K562 (cell line): Measurements from ENCODE around the gene FAM83D. TPM values are rescaled to one million over a fixed set of nuclear protein-coding genes. Genes with fewer than 3 reads are reported as not detected.

Experiments used
- polyA plus RNA-seq, 8 experiments: library from polyadenylated mRNA; depleted of rRNA in 4 of 8; stranded (reverse) in 5 of 8; unstranded in 3 of 8; fragments of >200 nt; fragmentation: Nextera tagmentation in 2 of 8; fragmentation: Illumina TruSeq in 1 of 8; extraction: Ambion mirVana in 2 of 8; extraction: Trizol in 1 of 8; gene quantifications; 2 replicates each; pipeline versions ENCODE4 v1.2.1 to v1.2.3, GENCODE V29; 2011 to 2014; ENCODE audit warnings: inconsistent platforms in 1 of 8, missing spikeins in 1 of 8
- small RNA-seq: library from RNA; depleted of rRNA; stranded (forward); fragments of <200 nt; gene quantifications from one replicate; pipeline ENCODE3, GENCODE V24; 2014
- total RNA-seq, 7 experiments: library from RNA; depleted of rRNA in 6 of 7; stranded (reverse); fragments of >200 nt in 6 of 7; fragmentation: Illumina TruSeq in 2 of 7; extraction: Trizol in 2 of 7; gene quantifications; 2 replicates each; pipeline versions ENCODE4 v1.2.1 to v1.2.3, GENCODE V29; 2011 to 2021; ENCODE audit warnings: low replicate concordance in 1 of 7

Gene FAM83D
- total and polyA plus RNA-seq, 9 of the 15 experiments (the other 6 are each of a cell fraction or from before 2014, with no cell fraction given) = 8.2 to 66.1 (median 43.5) TPM

Small RNA genes lying within 50 kb of the gene (small RNA-seq; reads per million reads assigned to genes)
- gene AL023803.1 = 0.26 reads per million

Other genes starting within 250 kb of the FAM83D start
- gene SLC32A1, start 201.9 kb upstream of the FAM83D start, total RNA-seq (2014; rRNA removed) = not detected in 2 replicates
- gene SLC32A1, start 201.9 kb upstream of the FAM83D start, total RNA-seq (2014; rRNA removed; fragmentation: Illumina TruSeq; extraction: Trizol) = not detected in 2 replicates
- not detected in 2 replicates for gene SLC32A1, start 201.9 kb upstream of the FAM83D start, total RNA-seq (2015; rRNA removed; fragmentation: Illumina TruSeq; extraction: Trizol)
- not detected in 2 replicates for gene SLC32A1, start 201.9 kb upstream of the FAM83D start, total RNA-seq (2021)
- gene SLC32A1, start 201.9 kb upstream of the FAM83D start, polyA plus RNA-seq (2011; rRNA removed) = not detected in 2 replicates
- gene SLC32A1, start 201.9 kb upstream of the FAM83D start, polyA plus RNA-seq (2014; fragmentation: Illumina TruSeq; extraction: Trizol) = not detected in 2 replicates
- not detected for gene SLC32A1, start 201.9 kb upstream of the FAM83D start, polyA plus RNA-seq (2014; fragmentation: Nextera tagmentation; extraction: Ambion mirVana)
- gene SLC32A1, start 201.9 kb upstream of the FAM83D start, polyA plus RNA-seq (2014; rRNA removed) = not detected in 2 replicates
- gene ACTR5, start 178.0 kb upstream of the FAM83D start, total RNA-seq (2014; rRNA removed) = 14.0 and 14.5 TPM in 2 replicates
- gene ACTR5, start 178.0 kb upstream of the FAM83D start, total RNA-seq (2014; rRNA removed; fragmentation: Illumina TruSeq; extraction: Trizol) = 9.5 and 10.0 TPM in 2 replicates
- gene ACTR5, start 178.0 kb upstream of the FAM83D start, total RNA-seq (2015; rRNA removed; fragmentation: Illumina TruSeq; extraction: Trizol) = 11.4 and 12.0 TPM in 2 replicates
- 13.5 and 14.8 TPM in 2 replicates for gene ACTR5, start 178.0 kb upstream of the FAM83D start, total RNA-seq (2021)
- gene ACTR5, start 178.0 kb upstream of the FAM83D start, polyA plus RNA-seq (2011; rRNA removed) = 18.3 and 18.8 TPM in 2 replicates
- gene ACTR5, start 178.0 kb upstream of the FAM83D start, polyA plus RNA-seq (2014; fragmentation: Illumina TruSeq; extraction: Trizol) = 10.2 and 12.9 TPM in 2 replicates
- 1 to 10 TPM in 1 of 2 experiments, under 1 TPM in 1; 0.93 to 1.8 TPM for gene ACTR5, start 178.0 kb upstream of the FAM83D start, polyA plus RNA-seq (2014; fragmentation: Nextera tagmentation; extraction: Ambion mirVana)
- gene ACTR5, start 178.0 kb upstream of the FAM83D start, polyA plus RNA-seq (2014; rRNA removed) = 17.7 and 17.9 TPM in 2 replicates
- gene PPP1R16B, start 120.7 kb upstream of the FAM83D start, total RNA-seq (2014; rRNA removed) = 7.5 and 10.4 TPM in 2 replicates
- gene PPP1R16B, start 120.7 kb upstream of the FAM83D start, total RNA-seq (2014; rRNA removed; fragmentation: Illumina TruSeq; extraction: Trizol) = 6.7 and 6.8 TPM in 2 replicates
- 6.7 TPM in 2 replicates for gene PPP1R16B, start 120.7 kb upstream of the FAM83D start, total RNA-seq (2015; rRNA removed; fragmentation: Illumina TruSeq; extraction: Trizol)
- 9.4 and 11.5 TPM in 2 replicates for gene PPP1R16B, start 120.7 kb upstream of the FAM83D start, total RNA-seq (2021)
- 6.8 and 7.1 TPM in 2 replicates for gene PPP1R16B, start 120.7 kb upstream of the FAM83D start, polyA plus RNA-seq (2011; rRNA removed)
- gene PPP1R16B, start 120.7 kb upstream of the FAM83D start, polyA plus RNA-seq (2014; fragmentation: Illumina TruSeq; extraction: Trizol) = 7.9 and 8.9 TPM in 2 replicates
- 1 to 10 TPM; 1.5 to 2.3 TPM for gene PPP1R16B, start 120.7 kb upstream of the FAM83D start, polyA plus RNA-seq (2014; fragmentation: Nextera tagmentation; extraction: Ambion mirVana)
- 6.2 and 6.5 TPM in 2 replicates for gene PPP1R16B, start 120.7 kb upstream of the FAM83D start, polyA plus RNA-seq (2014; rRNA removed)
- gene DHX35, start 35.9 kb downstream of the FAM83D start, total RNA-seq (2014; rRNA removed) = 14.9 and 15.8 TPM in 2 replicates
- 16.3 TPM in 2 replicates for gene DHX35, start 35.9 kb downstream of the FAM83D start, total RNA-seq (2014; rRNA removed; fragmentation: Illumina TruSeq; extraction: Trizol)
- gene DHX35, start 35.9 kb downstream of the FAM83D start, total RNA-seq (2015; rRNA removed; fragmentation: Illumina TruSeq; extraction: Trizol) = 17.8 and 18.5 TPM in 2 replicates
- gene DHX35, start 35.9 kb downstream of the FAM83D start, total RNA-seq (2021) = 14.7 and 16.9 TPM in 2 replicates
- 25.6 and 27.5 TPM in 2 replicates for gene DHX35, start 35.9 kb downstream of the FAM83D start, polyA plus RNA-seq (2011; rRNA removed)
- 20.8 and 24.2 TPM in 2 replicates for gene DHX35, start 35.9 kb downstream of the FAM83D start, polyA plus RNA-seq (2014; fragmentation: Illumina TruSeq; extraction: Trizol)
- 10 to 100 TPM in 1 of 2 experiments, 1 to 10 TPM in 1; 6.5 to 12.0 TPM for gene DHX35, start 35.9 kb downstream of the FAM83D start, polyA plus RNA-seq (2014; fragmentation: Nextera tagmentation; extraction: Ambion mirVana)
- 18.2 and 23.6 TPM in 2 replicates for gene DHX35, start 35.9 kb downstream of the FAM83D start, polyA plus RNA-seq (2014; rRNA removed)